ENCODE measurements around the gene TRMT10B.

GRCh38 chr9:37800631-37801286 is 47.2 kb downstream of the TRMT10B start, which contains the start of gene DCAF10:
- no peak for TF ChIP-seq JUN (CRISPR knock-in tag; IDR thresholded peaks at IDR 0.05)
- TF ChIP-seq, protein P1, sequence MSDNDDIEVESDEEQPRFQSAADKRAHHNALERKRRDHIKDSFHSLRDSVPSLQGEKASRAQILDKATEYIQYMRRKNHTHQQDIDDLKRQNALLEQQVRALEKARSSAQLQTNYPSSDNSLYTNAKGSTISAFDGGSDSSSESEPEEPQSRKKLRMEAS (CRISPR knock-in tag; IDR thresholded peaks at IDR 0.05): peak; percentile 82

Data from WTC11 (cell line).